ENCODE measurements around the gene MED9.

GRCh38 chr17:17502741-17503565, 26.2 kb downstream of the MED9 start:
- no peak for TF ChIP-seq CTCF (IDR thresholded peaks at IDR 0.05; ENCODE audit: extremely low read depth in 1 of 2, insufficient read depth in 1 of 2, low read depth in 1 of 2, low read length in 2 of 2)
- TF ChIP-seq POLR2A (IDR thresholded peaks at IDR 0.05; ENCODE audit: low read depth, low read length), result no peak
- no peak for TF ChIP-seq POLR2AphosphoS5 (IDR thresholded peaks at IDR 0.05; ENCODE audit: insufficient read depth, low read depth, low read length)
- TF ChIP-seq JUN (IDR thresholded peaks at IDR 0.05; ENCODE audit: borderline replicate concordance, insufficient read depth, insufficient read length, low read depth), result no peak

Data from endothelial cell of umbilical vein (primary cell).